Inflammatory macrophage (primary cell): ENCODE results near the gene SPAG16.
"Not testable (repeated sequence)": the region's sequence is repeated elsewhere in the genome, so short reads cannot be mapped to it uniquely, and the experiment has no call there.

Experiments
- DNase-seq, 2 donors: peaks; one replicate each; pipeline ENCODE4 v3.0.0-alpha.2; 2020 to 2022

SPAG16 gene

GRCh38 chr2:214019229-214019972, 735.1 kb downstream of the SPAG16 start:
- DNase-seq = no peak

DNA sequence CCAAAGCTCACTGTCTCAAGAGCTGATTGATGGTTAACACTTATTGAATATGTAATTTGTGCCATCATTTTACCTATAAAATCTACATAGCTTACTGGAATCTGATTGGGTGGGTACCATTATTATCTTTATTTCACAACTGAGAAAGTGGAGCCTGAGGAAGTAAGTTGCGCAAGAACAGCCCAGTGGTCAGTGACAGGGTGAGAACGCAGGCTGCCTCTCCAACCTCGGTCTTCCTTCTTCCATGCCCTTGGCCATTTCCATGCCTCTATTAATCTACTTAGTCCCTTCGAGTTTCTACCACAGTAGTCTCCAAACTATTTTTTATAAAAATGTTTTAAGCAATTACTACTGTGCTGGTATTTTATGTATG, 735.7 kb downstream of the SPAG16 start:
- DNase-seq = no peak

DNA sequence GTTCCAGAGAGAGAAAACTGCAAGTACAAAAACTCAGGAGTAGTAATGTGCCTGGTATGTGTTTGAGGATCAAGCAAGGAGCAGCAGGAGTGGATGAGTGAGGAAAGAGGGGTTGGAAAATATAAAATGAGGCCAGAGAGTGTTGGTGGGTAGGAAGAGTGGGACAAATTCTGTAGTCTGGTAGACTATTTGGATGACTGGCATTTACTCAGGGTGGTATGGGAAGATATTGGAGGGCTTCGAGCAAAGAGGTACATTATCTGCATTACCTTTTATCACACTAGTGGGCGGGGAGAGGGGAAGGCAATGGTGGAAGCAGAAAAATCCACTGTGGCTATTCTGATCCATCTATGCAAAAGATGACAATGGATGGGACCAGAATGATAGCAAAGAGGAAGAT, 744.9 kb downstream of the SPAG16 start:
- no peak for DNase-seq

- no peak for DNase-seq
Measured at GRCh38 chr2:214031566-214031965, 747.3 kb downstream of the SPAG16 start.

- DNase-seq = no peak
Measured at GRCh38 chr2:214034417-214034816, 750.2 kb downstream of the SPAG16 start.

DNA sequence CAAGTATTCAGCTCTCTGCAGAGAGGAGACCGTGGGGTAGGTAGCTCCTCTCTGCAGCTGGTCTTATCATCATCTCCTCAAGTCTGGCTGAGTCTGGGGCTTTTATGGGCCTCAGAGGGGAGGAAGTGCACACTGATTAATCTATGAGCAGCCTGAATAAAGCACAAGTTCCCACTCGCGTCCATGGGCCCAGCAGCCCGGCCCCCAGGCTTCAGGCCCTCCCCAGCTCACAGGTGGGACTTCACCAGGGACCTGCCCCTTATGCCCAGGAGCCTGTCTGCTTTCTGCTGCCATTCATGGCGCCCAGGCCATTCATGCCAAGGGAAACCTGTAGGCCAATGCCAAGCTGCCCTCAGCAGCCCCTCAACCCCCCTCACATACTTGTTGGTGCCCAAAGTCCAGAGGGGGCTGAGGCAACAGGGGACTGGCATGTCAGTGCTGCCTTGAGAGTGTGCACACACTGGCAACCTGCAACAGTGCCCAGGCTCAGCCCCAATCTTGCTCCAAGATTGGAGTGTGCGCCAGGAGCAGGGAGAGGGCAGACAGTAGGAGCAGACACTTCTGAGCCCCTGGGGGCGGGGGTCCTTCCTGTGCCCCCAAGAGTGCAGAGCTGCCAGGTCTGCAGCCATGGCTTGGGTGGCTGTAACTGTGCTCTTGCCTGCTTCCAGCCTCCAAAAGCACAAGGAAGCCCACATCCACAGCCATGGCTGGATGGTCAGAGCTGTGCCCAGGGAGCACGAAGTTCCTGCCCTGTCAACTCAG, 751.0 kb downstream of the SPAG16 start:
- DNase-seq = no peak

- DNase-seq = no peak
Measured at GRCh38 chr2:214035921-214036320, 751.7 kb downstream of the SPAG16 start.

DNA sequence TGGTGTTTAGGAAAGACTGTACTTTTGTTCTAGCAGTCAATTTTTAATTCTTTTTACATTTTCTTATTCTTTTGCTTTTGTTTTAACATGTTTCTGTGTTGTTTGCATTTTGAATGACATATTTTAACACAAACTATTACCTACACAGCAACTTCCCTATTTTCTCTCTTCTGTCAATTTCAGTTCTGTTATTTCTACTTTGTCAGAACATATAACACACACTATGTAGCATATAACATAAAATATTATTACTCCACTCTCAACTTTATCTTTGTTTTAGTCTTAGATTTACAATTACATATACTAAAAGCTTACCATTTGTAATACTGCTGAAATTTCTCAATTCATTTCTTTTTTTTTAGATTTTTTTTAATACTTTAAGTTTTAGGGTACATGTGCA, 753.9 kb downstream of the SPAG16 start:
- DNase-seq = no peak

DNA sequence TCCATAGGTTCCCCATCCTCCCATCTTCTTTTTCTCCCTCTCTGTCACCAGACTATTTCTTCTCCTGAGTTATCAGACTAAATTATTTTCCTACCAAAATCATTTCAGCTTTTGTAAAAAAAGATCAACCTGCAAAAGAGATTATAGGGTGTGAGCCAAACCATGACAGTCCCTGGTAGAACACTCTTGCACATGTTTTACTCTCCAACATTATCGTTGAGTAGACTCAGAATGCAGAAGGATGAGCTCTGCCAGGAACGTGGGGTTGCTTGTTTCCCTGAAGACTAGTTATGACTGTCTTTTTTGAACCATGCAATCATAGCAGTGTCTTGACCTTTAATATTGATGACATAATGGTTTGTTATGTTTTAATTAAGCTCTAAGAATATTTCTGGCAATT, 766.5 kb downstream of the SPAG16 start:
- DNase-seq = no peak

DNA sequence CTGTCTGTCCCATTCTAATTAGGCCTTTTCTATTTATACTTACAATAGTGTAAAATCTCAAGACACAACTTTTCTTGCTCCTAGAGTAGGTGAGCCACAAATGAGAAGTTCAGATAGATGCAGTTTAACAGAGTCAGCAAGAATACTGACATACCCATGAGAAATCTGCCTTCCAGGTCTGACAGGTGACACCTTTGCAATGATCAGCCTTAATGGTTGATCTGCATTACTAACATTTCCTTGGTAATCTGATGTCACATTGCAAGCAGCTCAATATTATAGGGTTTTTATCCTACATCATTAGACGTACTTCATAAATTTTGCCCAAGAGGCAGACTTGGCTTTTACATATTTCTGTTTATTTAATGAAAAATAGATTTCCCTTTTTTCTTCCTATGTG, 767.3 kb downstream of the SPAG16 start:
- no peak for DNase-seq

- no peak for DNase-seq
Measured at GRCh38 chr2:214052235-214052634, 768.0 kb downstream of the SPAG16 start.

DNA sequence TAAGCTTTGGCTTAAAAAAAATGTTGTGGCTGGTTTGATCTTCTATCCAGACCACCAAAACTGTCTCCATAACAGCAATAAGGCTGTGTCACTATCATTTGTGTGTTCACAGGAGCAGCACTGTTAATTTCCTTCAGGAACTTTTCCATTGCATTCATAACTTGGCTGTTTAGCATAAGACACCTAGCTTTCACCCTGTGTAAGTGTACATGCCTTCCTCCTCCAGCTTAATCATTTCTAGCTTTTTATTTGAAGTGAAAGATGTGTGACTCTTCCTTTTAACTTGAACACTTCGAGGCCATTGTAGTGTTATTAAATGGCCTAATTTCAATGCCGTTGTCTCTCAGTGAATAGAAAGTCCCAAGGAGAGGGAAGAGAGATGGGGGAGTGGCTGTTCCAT, 773.7 kb downstream of the SPAG16 start:
- no peak for DNase-seq

DNA sequence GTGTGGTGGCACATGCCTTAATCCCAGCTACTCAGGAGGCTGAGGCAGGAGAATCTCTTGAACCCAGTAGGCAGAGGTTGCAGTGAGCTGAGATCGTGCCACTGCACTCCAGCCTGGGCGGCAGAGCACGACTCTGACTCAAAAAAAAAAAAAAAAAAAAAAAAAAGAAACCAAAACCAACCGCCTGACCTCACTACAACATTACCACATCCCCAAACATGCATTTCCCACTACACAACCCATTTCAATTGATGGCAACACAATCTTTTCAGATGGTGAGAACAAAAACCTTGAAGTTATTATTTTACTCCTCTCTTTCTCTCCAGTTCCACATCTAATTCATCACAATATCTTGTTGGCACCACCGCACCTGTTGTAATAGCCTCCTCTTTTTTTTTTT, 778.0 kb downstream of the SPAG16 start:
- not testable (repeated sequence) for DNase-seq

- DNase-seq = no peak
Measured at GRCh38 chr2:214064471-214064870, 780.2 kb downstream of the SPAG16 start.

DNA sequence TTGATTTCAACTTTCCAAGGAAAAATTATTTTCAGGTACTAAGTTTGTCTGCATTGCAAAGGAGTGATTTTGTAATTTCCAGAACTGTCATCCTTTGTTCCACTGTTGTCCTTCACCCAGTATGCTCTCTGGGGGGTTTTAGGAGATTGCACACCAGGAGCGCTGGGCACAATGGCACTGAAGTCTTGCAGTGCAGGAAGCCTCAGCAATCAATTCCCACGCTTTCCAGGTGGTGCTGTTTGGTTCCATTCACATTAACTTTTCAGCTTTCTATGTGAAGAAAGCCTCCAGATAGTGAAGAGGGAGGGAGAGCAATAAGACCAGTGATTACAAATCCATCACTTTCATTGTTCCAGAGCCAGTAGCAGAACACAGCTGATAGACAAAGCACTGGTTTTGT, 782.6 kb downstream of the SPAG16 start:
- DNase-seq = no peak

GRCh38 chr2:214069254-214069653, 785.0 kb downstream of the SPAG16 start:
- DNase-seq = no peak

- no peak for DNase-seq
Measured at GRCh38 chr2:214075456-214075855, 791.2 kb downstream of the SPAG16 start.

DNA sequence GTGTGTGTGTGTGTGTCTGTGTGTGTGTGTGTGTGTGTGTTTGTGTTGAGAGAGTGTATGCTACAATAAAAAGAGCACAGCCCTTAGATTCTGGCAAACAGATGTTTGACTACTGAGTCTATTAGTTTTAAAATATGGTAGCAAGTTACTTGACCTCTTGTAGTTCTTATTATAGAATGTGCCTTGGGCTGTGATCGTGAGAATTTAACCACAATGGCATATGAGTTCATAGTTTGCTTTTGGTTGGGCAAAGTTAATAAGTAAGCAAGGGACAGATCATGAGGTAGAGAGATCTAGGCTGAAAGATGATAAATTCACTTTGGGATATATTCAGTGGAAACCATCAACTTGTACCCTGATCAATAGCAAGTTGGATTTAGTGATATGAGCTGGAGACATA, 792.3 kb downstream of the SPAG16 start:
- DNase-seq = no peak

GRCh38 chr2:214077727-214078126, 793.5 kb downstream of the SPAG16 start:
- DNase-seq = no peak

DNA sequence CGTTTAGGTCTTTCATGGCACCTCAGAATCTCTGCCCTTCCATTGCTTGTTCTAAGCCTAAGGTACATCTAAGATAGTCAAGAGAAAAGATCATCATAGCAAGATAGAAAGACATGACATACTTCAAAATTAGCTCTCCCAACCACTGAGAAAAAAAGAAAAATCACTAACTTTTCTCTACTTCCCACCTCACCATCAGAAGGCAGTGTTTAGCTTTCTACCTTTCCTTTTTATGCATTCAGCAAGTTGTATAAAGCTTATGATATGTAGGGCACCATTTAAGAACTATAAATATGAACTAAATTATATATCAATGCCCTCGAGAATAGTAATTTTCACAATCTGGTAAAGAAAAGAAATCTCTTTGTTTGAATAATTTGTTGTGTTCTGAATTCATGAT, 794.8 kb downstream of the SPAG16 start:
- DNase-seq = no peak

GRCh38 chr2:214088536-214088935, 804.3 kb downstream of the SPAG16 start:
- no peak for DNase-seq

GRCh38 chr2:214096208-214096715, 812.0 kb downstream of the SPAG16 start:
- DNase-seq = no peak

DNA sequence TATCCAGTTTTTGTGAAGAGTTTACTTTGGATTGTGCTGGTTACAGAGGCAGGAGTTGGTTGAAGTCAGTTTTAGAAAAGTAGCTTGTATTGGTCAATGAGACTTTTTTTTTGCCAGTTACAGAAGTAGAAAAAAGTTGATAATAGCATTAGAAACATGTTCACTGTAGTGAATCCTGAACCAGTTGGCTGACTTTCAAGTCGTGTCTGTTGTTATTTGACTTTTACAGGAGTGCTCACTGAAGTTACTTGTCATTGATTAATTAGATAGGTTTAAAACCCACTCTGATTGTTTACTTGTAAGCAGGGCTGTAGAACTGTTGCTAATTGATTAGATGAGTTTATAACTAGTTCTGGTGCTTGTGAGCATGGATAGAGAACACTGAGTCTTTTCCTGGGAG, 814.5 kb downstream of the SPAG16 start:
- DNase-seq = no peak

- no peak for DNase-seq
Measured at GRCh38 chr2:214100488-214100887, 816.2 kb downstream of the SPAG16 start.
